Endometrial microvascular endothelial cells (primary cell): ENCODE measurements around the gene ABHD13. TPM values are rescaled to one million over a fixed set of nuclear protein-coding genes. Genes with fewer than 3 reads are reported as not detected.

Experiments
- in situ Hi-C: cut with HindIII; loops from 2 replicates; pipeline ENCODE4 v1.10.0; 2017; ENCODE audit warnings: low sequenced_read_pairs, low pct_unique_long_range_greater_than_20kb; ENCODE audit errors: inconsistent ontology term
- total RNA-seq: library from RNA; depleted of rRNA; stranded (reverse); fragments of >200 nt; gene quantifications from one replicate; pipeline ENCODE4 v1.2.3, GENCODE V29; 2015; ENCODE audit errors: inconsistent ontology term

The ABHD13 gene
- 8.1 TPM for total RNA-seq

DNA sequence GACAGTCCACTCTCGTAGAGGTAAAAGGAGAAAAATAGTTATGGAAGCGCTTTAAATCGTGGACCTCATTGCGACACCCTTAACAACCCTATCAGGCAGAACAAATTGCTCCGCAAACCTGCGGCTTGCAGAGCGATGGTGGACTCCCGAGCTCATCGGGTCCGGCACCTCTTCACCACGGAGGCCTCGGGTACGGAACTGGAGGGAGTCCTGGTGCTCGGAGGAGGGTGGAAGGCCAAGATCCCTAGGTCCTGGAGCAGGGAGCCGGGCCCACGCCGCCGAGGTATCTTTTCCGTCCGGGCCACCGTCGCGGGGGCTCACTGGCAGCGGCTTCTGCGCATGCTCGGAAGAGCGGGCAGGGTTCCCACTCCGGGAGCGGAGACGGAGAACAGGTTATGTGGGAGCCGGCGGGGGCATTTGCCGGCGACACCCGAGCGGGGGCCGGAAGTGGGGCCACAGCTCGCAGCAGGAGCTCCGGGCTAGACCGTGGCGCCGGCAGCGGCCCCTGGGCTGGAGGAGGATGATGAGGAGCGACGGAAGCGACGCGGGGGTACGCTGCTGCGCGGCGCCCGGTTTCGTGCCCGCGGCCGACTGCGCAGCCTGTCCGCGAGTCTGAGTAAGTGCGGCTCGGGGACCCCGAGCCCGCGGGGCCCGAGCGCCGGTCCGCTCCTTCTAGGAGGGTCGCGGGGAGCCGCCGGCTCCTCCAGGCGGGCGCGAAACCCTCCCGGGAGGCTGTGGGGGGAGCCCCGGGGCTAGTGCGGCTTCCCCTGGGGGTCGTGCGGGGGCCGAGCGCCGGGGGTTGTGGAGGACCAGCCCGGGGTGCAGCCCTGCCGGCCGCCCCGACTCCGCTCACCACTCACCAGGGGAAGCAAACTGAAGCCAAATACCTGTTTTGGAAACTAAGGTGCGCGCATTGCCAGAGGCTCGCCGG lies at the start of gene ABHD13:
Gene ABHD13, plus strand, starts transcription at position 349 of the 931 bp plus-strand sequence. CDS start 10,827 bp downstream, outside the sequence.
- in situ Hi-C loops, result no loop called here

GRCh38 chr13:108168929-108169328 lies 49.3 kb upstream of the ABHD13 start:
- in situ Hi-C loops, result no loop called here

DNA sequence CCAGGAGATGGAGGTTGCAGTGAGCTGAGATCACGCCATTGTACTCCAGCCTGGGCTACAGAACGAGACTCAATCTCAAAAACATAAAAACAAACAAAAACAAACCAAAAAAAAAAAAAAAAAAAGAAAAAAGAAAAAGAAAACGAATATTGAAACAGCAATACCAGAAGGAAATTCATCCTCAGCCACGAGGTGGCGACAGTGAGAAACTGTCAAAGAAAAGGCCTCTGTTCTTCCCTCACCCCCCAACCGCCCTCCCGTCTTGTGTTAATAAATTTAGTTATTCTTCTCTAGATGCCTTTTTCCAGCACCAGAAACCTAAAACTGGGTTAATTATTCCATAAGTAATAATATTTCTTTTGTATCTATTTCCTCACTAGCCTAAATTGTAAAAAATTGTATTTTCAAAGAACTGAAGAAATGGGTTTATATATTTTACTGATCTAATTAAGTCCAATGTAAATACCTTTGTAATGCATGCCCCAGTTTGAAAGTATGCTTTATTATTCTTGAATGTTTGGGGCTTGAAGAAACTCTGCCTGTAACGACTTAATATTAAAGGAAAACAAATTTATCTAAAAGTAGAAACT lies 41.4 kb upstream of the ABHD13 start:
- in situ Hi-C loops, result no loop called here

GRCh38 chr13:108178078-108178477 lies 40.1 kb upstream of the ABHD13 start:
- in situ Hi-C loops, result no loop called here

DNA sequence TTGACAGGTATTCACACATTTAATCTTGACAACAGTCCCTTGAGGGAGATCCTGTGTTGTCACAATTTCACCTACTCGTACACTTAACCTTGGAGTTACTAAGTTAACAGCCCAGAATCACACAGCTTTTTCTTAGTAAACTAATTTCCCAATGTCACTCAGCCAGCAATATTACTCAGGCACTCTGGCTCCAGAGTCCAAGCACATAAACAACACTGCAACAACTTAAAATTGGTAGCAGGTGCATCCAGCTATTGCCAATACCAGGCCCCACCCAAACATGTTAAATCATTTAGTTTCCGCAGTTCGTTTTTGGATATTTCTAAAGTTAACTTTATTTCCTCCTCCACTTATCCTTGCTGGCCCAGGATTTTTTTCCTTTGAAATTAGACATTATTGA lies 35.5 kb upstream of the ABHD13 start:
- in situ Hi-C loops, result no loop called here

DNA sequence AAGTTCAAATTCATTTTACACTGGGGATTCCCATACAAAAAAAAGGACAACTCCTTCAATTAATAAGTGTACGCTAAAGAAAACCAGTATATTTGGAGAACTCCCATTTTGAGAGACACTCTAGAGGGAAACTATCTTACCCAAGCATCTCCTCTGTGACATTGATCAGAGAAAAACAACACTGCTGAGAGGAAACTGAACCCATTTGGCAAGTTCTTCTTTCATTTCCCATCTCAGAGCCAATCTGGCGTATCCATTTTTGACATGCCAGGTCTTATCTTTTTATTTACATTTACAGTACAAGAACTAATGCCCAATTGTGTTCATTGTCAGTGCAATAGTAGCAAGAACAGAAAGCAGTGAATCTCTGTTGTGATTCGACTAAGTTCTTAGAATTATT lies 33.0 kb upstream of the ABHD13 start:
- in situ Hi-C loops, result no loop called here

DNA sequence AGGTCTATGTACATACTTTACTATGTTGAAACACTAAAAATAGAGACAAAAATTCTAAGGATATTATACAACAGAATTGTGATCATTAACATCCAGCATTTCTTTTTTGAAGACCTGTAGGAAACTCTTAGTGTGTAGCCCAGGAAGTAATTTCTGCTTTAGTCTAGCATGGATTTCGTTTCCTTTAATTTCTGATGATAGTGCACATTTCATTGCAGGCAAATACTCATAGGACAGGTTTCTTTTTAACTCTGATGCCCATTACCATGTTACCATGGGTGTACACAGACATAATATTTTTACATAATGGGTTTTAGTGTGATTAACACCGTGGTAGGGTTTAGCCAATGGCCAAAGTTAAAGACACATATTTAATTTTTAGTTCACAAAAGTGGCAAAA lies 29.9 kb upstream of the ABHD13 start:
- in situ Hi-C loops, result no loop called here

- in situ Hi-C loops, result no loop called here
Measured at GRCh38 chr13:108190897-108191296, 27.3 kb upstream of the ABHD13 start.

DNA sequence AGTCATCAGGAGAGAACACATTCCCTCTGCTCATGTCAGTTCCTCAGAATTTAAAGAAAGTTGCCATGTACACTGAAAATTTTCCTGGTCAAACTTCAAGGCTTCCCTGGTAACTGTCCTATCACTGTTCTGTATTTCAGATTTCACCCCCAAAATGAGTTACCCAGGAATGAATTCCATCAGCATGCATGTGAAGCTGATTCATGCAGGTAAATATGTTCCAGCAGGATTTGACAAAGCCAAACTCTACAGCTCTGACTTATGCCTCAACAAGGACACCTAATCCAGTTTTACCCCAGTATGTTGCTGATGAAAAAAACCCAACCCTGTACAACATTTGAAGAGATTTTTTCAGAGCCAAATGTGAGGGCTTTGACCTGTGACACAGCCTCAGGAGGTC lies 24.4 kb upstream of the ABHD13 start:
- in situ Hi-C loops, result no loop called here

- in situ Hi-C loops, result no loop called here
Measured at GRCh38 chr13:108194435-108194936, 23.7 kb upstream of the ABHD13 start.

GRCh38 chr13:108195146-108195545 lies 23.0 kb upstream of the ABHD13 start:
- in situ Hi-C loops, result no loop called here

DNA sequence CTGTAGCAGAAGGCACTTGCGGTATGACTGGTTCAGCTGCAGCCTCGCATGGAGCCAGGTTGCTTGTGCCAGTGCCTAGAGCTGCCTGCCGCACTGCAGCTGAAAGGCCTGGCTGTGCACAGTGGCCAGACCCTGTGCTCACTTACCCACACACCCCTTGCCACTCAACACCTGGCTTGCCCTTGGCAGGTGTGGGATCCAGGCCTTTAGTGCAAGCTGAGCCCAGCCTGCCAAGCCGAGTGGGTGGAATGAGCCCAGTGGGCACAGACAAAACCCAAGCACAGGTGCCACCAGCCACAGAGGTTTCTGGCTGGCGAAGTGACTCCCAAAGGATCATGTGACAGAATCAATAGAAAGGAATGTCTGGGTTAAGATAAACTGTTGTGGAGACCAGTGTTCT lies 22.3 kb upstream of the ABHD13 start:
- in situ Hi-C loops, result no loop called here

DNA sequence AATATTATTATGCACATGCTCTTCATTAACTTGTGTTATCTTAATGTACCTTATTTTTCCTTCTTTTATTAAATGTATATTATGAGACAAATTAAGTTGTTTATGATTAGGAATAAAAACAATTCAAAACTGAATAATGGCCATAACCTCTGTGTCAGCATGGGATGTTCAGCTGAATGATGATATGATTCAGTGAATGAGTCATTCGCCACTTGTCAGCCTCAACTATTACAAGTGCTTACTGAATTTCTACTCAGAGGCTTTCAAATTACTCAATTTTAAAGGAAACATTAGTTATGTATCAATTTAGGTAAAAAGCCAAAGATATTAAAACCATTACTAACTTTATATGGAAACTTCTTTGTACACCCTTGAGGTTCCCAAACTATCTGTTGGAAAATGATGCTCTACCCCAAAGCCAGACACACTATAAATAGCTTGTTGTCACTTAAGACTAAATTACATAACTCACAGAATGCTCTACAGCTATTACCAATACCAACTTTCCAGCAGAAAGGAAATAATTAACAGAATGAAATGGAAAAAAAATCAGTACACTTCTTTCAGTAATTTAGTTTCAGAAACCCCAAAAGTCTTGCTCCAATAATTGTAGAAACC lies 17.3 kb upstream of the ABHD13 start:
- in situ Hi-C loops, result no loop called here

DNA sequence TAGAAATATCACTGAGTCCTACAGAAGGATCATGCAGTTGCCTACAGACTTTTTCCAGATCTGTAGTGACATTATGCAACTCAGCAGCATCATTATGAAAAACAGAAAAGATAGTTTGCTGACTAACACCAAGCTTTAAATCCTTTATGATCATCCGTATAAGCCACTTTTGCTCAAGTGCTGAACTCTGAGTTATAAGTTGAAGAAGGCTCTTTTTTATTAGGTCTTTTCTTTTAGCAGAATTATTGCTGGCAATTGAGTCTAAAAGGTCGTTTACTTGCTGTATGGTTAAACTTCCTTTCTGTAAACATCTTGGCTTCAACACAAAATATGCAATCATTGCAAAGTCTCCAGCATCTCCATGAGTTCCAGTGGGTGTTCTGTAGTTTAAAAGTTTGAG lies 7.6 kb upstream of the ABHD13 start:
- in situ Hi-C loops, result no loop called here

- in situ Hi-C loops, result no loop called here
Measured at GRCh38 chr13:108212886-108213285, 5.3 kb upstream of the ABHD13 start.

- in situ Hi-C loops, result no loop called here
Measured at GRCh38 chr13:108213946-108214345, 4.2 kb upstream of the ABHD13 start.

GRCh38 chr13:108214441-108215271 lies 3.5 kb upstream of the ABHD13 start:
- in situ Hi-C loops, result no loop called here

DNA sequence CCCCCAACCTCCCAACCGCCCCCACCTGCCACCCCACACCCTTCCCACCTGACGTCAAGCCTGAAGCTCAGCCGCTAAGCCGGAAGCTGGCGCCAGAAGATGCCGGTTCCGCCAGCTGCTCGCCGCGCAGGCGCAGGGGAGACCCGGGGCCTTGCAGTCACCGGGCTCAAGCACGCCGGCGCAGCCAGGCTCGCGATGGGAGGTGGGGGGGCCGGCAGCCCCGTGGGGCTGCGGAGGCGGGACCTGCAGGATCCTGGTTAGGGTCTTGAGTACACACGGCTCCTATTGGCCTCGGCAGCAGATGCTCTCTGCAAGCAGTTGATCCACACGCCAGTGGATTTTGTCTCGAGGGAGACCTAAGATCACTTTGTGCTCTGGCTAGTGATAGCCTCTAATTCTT lies 2.8 kb upstream of the ABHD13 start, which contains the start of gene LIG4:
Gene LIG4, minus strand, starts transcription at position 101 of the 400 bp plus-strand sequence. CDS start 4,268 bp downstream, outside the sequence.
- in situ Hi-C loops, result no loop called here
